ENCODE data around the gene INPP4B.

The INPP4B gene

DNA sequence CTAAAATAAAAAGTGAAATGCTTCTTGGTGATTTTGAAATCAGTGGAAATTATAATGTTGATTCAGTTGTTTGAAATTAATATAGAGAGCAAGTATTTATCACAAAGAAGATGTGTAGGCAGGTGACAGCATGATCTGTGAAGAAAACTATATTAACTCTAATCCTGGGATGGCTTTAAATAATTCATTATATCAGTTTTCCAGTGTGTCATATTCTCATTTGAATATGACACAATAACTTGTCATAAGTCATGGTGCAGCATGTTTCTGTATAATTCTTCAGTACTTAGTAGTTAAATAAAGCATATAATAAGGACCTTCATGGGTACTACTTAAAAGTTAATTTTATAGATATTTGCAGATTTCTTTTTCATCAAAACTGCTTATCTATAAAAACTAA lies 573.6 kb downstream of the INPP4B start:
- no peak for DNase-seq

DNA sequence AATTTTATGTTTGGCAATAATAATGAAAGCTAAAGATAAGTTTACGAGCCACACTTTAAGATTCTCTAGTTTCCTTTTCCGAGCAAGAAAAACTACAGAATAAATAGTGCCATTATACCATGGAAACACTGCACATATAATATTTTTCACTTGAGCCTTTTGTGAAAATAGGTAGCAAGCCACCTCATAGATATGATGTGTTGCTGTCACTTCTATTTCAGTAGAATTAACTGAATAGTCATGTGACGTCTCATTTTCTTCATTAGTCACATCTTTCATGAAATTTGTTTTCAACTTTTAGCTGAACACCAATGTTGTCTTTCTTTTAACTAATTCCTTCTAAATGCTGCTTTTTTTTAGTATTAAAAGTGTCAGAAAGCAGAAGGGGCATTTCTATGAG lies 574.3 kb downstream of the INPP4B start:
- DNase-seq, result no peak

DNA sequence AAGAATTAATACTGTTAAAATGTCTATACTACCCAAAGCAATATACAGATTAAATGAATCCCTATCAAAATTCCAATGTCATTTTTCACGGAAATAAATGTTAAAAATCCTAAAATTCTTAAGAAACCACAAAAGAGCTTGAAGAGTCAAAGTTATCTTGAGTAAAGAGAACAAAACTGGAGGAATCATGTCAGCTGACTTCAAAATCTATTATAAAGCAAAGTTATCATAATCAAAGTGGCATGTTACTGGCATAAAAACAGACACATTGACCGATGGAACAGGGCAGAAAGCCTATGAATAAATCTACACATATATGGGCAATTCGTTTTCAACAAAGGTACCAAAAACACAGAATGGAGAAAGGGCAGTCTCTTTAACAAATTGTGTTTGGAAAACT lies 579.0 kb downstream of the INPP4B start:
- DNase-seq, result no peak

DNA sequence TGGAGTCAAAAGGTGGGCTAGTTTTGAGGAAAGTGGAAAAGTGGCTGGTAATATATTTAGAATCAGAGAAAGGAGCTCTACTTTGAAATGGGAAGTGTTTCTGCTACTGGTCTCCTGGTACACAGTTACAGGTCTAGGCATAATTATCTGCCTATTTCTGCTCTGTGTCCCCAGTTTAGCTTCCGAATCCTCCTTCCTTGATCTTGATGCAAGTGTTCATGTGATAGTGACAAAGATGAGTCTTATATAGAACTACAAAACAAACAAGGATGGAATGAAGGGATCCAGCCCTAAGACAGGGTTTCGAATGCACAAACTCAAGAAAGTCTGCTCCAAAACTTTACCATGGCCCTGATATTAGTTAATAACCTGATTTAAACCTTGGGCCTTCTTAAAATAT lies 580.2 kb downstream of the INPP4B start:
- no peak for DNase-seq

DNA sequence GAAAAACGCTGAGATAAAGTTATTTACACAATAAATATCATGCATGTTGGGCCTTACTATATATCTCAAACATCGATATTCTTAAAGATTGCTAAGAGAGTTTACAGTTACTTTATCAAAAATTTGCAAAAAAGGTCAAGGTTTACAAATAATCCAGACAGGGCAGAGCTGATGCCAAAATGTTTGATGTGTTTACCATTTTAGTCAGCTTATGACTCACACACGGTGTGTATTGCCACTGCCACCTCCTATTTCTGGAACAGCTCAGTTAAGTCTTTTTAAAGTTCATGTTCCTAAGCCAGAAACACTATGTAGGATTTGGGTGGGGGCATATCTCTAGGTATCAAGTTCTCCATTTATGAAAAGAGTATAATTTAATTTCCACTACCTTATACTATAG lies 580.6 kb downstream of the INPP4B start:
- no peak for DNase-seq

DNA sequence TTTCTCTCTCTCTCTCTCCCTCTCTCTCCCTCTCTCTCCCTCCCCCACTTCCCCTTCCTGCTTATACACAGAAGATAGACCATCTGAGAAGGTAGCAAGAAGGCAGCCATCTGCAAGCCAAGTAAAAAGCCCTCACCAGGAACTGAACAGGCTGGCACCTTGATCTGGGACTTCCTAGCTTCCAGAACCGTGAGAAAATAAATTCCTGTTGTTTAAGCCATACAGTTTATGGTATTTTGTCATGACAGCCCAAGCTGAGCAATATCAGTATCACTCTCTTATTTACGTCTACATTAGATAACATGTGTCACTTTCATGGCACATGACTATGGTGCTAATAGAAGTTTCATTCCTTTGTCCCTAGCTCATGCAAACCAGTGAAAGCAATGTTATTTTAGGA lies 581.1 kb downstream of the INPP4B start:
- no peak for DNase-seq

DNA sequence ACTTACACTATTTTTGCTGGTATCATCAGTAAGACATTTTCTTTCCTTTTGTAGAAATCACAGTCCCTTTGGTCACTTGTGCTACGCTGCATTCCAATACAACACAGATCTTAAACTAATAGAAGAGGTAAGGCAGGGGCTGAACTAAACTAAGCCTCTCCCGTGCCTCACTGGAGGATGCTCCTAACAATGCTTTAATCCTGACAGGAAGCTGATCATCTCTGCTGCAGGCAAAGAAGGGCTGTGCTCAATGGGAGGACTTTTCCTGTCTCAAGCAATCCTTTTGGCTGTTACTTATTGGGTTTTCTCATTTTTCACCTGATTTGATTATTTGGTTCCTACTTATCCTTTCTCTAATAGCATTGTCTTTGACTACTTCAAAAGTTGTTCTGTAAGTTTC lies 583.1 kb downstream of the INPP4B start:
- no peak for DNase-seq

DNA sequence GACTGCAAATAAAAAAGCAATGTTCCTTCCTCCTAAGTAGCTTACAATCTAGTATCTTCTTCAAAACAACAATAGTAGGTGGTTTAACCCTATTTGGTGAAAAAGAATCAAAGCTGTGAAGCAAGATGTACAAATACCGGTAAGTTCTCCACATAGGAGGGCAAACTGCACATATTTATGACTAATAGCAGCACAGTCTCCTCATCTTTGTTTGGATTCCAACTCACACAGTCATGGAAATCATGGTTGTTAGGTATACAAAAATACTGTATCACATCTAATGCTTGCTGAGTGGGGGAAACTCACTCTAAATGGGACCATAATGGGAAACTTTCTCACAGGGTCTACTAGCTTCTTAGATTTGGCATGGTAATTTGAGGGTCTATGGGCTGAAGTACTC lies 597.2 kb downstream of the INPP4B start:
- no peak for DNase-seq

DNA sequence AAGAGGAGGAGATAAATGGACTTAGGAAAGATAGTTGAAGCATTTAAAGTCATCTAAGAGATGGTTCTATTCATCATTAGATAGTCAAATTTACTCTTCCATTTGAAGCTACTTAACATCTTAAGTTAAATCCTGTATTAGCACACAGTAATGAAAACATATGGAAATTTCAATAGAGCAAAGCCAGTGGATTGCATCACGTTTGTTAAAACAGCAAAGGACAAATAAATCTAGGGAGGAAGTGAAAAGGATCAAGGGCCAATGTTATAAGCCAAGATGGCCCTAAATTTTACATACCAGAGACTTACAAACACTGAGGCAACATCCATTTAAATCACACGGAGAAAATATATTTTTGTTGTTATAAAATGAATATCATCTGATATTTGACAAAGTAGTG lies 602.8 kb downstream of the INPP4B start:
- no peak for DNase-seq

DNA sequence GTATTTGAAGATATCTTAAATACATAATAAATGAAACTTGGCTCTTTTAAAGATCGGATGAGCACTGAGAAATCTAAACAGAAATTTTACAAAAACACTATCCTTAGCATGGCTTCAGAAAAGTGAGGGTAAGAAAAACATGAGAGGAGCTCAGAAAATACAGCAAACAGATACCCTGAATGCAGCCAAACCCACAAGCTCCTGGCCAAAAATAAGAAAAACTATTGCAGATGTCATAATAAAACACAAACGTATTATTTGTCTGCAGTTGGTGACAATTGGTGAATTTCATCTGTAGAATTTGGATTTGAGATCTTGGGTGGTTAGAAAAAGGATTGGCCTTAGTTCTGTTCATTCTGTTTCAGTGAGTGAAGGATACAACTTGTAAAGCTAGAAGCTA lies 603.9 kb downstream of the INPP4B start:
- no peak for DNase-seq

DNA sequence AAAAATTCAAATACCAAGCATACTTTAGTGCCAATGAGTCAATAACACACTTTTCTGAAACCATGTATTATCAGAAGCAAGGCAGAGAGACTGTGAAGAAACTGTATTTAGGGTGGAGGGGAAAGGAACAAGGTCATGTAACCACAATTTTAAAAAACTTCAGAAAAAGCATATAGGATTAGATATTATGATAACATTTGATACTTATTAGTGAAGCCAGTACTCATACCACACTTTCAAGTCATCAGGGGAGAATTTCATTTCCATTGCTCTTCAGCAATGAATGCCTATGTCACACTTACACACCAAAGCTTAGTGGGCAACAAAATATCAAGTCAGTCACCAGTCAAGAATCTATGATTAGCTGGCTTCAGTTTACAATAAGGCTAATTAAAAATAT lies 607.5 kb downstream of the INPP4B start:
- DNase-seq, result no peak

DNA sequence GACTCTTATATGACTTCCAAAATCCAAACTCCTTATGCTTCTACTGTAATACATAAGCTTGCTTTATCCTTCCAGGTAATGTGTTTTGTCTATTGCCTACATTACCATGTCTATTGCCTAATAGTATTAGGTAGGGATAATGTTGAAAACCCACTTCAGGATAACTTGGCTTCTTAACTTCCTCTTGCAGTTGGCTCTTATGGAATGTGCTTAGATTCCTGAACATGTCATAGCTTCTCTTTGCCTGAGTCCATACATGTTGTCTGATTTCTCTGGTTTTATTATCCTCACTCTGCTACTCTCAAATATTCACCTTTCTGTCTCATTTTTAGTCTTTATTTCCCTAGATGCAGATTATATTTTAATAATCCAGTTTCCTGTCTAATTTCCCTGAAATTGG lies 609.8 kb downstream of the INPP4B start:
- DNase-seq, result no peak

DNA sequence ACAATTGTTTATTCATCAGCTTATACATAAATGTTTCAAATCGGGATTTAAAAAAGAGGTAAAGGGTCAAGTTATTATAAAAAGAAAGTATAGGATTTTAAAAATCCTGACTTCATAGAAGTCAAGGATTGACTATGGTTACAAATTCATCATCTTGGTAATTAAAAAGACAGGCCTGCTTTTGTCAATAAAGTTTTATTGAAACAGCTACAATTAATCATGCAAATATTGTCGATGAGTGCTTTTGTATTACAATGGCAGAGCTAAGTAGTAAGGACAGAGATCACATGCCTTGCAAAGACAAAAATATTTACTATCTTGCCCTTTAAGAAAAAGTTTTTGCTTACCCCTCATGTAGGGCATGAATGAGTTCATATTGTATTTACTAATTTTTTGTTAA lies 614.3 kb downstream of the INPP4B start:
- DNase-seq, result no peak

DNA sequence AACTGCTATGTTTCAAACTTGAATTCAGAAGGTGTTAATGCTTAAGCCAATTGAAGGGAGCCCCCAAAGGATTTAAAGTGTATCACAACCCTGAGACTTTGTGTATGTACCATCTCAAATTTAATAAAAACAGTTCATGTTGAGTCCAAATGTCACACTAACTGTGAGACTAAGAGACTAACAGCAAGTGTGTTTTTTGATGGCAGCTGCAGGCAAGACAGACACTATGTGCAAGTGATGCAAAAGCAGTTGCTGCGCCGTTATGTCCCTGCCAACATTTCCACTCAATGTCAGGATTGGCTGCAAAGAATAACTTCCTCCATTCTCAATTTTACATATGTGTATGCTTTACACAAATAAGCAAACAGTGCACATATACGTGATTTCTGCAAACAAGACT lies 615.1 kb downstream of the INPP4B start:
- DNase-seq, result no peak

DNA sequence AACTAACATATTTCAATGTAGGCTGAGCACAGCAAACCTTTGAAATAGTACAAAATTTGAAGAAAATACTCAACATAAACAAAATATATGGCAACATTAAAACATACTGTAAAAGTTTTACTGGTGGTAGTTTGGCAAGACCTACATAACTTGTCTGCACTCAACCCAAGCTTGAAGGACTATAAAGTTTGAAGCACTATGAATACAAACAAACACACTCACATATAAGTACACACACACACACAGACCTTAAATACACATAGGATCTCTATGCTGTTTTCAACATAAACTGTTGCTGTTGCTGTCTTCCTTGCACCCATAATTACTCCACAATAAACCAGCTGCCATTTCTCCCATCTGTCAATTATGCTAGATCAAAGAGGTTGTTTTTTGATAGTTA lies 620.1 kb downstream of the INPP4B start:
- no peak for DNase-seq

DNA sequence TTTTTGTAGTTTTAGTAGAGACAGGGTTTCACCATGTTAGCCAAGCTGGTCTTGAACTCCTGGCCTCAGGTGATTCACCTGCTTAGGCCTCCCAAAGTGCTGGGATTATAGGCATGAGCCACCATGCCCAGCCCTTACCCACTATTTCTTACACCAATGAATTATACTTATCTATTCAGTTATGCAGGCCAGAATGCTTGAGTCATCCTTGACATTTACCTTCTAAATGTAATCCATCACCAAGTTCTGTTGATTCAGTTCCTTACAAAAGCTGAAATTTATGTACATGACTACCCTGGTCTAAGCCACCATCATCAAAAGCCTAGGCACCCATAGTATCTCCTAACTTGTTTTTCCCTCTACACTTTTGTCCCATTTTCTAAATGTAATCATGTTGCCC lies 624.0 kb downstream of the INPP4B start:
- DNase-seq, result no peak

DNA sequence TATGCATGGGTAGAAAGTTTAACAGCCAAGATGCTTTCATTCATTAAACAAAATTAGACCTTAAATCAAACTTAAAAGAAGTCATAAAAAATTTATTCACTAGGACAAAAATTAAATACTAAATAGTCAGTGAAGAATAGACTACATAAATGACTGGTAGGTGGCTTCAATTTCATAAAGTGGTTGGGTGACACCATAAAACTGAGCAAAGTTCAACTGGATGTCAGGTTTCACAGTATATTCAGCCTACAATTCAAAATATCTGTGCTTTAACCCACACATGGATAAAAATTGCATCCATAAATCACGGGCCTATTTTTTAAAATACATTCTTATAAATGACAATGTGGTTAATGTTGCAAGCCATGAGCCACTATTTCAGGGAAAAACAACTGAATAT lies 627.4 kb downstream of the INPP4B start:
- DNase-seq, result no peak

DNA sequence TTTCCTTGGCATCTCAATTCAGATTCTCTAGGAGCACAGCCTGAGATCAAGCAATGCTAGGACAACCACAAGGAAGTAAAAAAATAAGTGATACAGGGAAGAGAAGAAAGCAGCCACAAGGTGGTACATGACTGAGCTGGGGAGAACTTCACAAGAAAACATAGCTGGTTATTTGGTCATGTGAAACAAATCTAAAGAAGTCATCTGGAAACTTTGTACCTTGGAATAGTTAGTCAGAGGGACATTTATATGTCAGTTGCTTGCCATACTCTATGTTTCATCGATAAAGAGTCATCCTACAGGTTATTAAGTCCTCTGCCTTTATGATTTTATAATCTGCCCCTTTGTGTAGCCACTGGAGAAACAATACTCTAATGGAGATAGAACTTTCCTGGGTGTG lies 634.7 kb downstream of the INPP4B start:
- no peak for DNase-seq

DNA sequence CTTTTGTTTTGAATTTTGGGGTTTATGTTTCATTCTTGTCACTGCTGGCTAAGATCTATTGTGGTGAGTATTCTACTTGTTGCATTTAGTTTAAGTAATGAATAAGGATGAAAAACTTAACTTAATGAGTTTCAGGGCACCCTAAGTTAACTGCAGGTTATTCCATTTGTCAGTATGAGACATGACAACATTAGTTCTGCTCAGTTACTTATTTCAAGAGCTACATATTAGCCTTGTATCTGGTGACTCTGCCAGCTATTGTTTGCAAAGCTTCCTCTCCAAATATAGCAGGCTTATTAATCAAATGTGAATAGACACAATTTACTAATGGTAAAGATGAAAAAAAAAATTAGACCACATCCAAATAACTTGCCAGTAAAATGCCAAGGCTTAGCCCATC lies 642.6 kb downstream of the INPP4B start:
- no peak for DNase-seq

DNA sequence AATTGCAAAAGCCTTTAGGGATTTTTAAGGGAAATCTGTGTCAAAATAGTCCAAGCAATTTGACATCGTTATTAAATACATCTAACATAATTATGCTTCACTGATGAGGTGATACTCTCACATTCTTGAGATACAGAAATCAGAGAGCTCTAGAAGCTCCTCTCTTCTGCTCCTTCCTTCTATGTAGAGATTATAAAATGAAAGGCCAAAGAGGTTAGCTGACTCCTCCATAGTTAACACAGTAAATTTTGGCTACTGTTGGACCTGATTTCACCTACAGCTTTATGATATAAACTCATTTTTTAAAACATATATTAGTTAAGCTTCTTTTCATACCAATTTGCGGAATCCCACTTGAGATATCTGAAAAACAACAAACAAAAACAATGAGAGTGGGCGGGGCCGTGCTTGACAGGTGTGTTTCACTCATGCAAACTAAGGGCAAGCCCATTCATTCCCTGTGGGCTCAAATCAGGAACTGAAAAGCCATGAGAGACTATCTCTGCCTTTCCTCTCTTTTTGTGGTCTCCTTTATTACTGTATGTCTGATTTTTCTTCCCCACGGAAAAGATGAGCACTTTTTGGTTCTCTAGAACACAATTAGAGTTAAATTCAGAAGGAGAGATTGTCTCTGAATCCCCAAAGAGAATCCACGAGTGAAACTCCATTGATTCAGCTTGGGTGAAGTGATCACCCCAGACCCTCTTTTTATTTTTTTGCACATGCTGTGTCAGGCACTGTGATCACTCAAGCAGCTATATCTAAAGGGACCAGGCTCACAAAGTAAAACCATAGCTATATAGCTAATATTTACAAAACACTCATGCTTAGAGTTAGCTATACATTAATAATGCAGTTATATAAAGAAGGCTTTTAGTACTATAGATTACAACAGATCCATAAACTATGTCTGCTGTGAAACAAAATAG lies 643.4 kb downstream of the INPP4B start:
- no peak for DNase-seq

DNA sequence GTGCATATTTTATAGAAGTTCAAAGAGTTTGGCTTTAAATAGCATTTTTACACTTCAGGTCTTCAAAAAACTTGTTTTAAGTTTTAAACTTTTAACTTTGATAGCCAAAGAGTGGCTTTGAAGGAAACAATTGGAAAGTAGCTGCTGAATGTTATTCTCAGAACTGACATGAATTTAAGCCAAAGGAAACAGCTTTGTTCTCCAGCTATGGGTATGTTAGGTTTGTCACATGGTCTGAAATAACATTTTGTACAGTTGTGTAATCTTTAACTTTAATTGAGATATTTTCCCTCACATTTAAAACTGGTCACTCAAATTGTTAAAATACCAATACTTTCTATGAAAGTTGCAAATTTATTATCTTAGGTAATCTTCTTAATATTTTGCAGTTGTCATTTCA lies 645.1 kb downstream of the INPP4B start:
- DNase-seq, result no peak

DNA sequence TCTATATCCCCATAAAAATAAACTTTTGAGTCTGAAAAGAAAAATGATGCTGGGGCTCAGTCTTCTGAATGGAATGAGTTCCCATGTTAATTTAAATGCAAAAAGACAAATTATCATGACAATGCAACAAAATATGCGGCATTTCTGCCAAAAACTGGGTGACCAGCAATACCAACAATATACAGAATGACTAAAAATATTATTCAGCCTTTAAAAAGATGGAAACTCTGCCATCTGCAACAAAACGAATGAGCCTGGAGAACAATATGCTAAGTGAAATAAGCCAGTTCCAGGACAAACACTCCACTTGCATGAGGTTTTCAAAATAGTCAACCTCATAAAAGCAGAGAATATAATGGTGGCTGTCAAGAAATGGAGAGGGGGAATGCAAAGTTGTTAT lies 651.2 kb downstream of the INPP4B start:
- DNase-seq, result no peak

DNA sequence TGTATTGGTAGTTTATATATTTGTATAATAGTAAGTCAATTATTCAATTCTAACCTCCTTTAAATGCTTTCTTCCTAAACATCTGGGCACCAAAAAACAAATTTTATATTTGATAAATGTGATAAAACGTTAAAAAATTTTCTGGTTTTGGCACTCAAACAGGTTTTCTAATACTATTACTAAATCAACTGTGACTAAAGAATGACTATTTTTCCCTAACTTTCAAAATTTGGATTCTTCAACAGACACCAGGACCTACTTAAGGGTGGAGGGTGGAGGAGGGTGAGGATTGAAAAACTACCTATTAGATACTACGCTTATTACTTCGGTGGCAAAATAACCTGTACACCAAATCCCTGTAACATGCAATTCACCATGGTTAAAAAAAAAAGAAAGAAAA lies 654.2 kb downstream of the INPP4B start:
- no peak for DNase-seq

DNA sequence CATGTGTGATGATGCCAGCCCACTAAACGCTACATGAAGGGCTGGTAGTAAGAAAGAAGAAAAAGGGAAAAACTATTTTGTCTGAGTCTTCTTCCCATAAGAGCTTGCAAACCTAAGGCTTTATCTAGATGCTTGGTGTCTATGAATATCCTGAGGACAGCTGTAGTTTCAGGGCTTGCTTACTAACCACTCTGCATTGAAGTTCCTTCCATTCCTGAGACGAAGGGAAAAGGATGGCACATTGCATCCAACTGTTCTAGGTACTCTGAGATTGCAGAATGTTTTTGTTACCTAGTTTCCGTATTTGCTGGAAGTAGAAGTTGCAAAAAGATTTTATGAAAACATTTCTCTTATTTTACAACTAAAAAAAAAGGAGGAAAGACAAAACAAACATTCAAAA lies 665.1 kb downstream of the INPP4B start:
- no peak for DNase-seq

DNA sequence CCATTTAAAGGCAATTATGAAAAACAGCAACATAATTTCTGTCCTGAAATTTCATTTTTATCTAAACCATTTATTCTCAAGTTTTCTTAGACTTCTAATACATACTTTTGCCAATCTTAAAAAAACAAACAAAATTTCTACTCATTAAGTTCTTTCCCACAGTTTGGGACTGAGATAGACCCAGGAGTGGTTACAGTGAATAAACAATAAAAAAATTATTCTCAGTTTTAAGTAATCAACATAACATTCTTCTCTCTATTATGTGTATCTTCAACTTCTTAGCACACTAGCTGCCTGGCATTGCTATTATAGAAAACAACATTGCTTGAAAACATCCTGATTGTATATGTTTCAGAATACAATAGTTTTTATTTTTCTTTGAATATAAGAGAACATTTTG lies 676.9 kb downstream of the INPP4B start:
- no peak for DNase-seq
